ENCODE measurements around the gene SPATA20.

Gene SPATA20

DNA sequence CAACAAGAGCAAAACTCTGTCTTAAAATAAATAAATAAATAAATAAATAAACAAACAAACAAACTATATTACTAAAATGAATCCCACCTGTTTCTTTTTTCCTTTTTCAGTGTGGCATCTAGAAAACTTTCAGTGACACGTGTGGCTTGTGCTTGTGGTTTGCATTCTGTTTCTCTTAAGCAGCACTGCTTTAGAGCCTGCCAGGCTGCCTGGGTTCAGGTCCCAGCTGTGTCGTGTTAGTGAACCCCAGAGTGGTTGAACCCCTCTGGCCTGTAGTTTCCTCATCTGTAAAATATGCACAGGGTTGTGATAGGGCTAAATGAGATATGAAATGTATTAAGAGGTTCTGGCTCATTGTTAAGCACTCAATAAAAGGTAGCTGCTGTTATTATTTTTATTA is 26.5 kb upstream of the SPATA20 start:
- DNase-seq (ENCODE audit: low spot score): no peak

DNA sequence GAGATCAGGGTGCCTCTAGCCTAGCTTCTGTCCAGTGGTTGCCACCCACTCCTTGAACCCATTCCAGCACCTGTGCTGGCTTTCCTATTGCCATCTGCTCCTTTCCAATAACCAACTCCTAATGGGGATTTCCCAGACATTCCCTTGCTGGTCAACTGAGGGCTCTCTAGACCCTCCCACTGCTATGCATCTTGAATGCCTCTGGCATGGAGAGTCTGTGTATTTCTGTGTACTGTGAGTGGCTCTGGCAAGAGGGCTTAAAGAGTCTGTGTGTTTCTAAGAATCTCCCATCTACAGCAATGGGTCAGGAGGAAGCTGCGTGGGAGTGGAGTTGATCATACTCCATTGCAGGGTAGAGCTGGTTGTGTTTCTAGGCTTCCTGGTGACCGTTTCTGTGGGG is 25.5 kb upstream of the SPATA20 start:
- no peak for DNase-seq (ENCODE audit: low spot score)

DNA sequence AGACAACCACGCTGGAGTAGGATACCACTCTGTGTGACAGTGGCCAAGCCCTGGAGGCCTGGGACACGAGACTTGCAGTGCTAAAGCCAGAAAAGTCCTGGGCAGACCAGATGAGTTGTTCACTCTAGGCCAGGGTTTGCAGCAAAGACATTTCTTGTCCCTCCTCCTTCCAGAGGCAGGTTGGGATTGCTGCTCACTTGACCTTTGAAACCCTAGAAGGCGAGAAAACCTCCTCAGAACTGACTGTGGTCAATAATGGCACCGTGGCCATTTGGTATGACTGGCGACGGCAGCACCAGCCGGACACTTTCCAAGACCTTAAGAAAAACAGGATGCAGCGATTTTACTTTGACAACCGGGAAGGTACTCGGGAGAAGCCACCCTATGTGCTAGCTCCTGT is 24.2 kb upstream of the SPATA20 start:
- DNase-seq (ENCODE audit: low spot score): no peak

DNA sequence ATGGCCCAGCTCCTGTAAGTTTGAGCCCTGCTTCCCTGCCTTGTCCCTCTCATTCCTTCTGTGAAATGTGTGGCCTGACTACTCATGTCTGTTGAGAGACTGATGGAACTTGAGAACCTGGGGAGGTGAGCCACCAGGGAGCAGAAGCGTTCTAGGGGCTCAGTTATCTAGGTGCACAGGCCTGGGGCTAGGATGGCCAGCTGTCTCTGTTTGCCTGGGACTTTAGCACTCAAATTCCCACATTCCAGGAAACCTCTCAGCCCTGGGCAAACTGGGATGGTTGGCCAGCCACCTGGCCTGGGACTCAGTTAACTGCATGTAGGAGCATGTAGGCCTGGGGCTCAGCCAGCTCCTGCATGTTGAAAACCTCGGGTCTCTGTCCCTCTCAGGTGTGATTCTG is 23.8 kb upstream of the SPATA20 start:
- DNase-seq (ENCODE audit: low spot score): no peak

GRCh38 chr17:50524838-50525237 is 22.1 kb upstream of the SPATA20 start:
- DNase-seq (ENCODE audit: low spot score): no peak

- no peak for DNase-seq (ENCODE audit: low spot score)
These were observed 19.7 kb upstream of the SPATA20 start for GRCh38 chr17:50527155-50527762.

DNA sequence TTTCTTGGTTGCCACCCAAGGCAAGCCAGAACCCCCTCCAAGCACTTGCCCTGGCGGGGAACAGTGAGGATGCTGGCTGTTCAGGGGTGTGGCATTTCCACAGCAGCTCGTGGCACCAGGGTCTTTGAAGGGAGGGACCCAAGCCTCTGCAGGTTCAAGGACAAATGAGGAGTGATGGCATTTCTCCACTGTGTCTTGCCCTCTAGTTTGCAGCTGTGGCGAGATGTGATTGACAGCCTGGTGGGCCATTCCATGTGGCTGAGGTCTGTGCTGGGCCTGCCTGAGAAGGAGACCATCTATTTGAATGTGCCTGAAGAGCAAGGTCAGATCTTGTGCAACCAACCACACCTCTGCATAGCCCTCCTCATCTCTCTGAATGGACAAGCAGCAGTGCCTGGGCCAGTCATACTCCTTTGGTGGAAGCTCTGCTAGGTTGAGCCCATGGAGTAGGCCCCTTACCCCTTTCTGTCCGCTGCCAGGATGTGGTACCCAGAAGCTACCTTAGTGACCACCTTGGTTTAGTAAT is 19.0 kb upstream of the SPATA20 start:
- DNase-seq (ENCODE audit: low spot score): no peak

GRCh38 chr17:50529849-50530248 is 17.1 kb upstream of the SPATA20 start:
- no peak for DNase-seq (ENCODE audit: low spot score)

DNA sequence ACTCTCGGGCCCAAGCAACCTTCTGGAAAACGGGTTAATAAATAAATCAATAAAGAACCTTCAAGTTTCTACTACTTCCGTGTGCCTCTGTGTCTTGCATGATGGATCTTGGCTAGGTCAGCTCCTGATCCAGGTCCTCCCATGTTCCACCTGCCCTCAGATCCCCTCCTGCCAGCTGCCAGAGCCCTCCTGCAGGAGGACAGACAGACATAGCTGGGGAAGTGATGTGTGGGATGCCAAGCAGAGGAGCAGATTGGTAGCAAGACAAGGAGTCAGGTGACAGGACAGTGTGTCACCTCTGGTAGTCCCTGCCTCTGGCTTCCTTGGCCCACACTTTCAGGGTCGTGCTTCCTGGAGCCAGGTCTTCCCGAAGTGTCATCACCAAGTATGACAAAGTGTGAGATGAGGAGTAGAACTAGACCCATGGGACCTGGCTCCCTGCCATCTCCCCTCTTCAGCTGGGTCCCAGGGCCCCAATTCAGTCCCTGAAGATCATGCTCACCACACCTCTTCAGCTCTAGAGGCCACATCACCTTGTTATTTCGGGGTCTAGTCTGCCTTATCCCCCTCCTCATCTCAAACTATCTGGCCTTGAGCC is 15.4 kb upstream of the SPATA20 start:
- DNase-seq (ENCODE audit: low spot score): no peak

GRCh38 chr17:50532452-50533024 is 14.4 kb upstream of the SPATA20 start, which contains the start of gene EPN3:
Gene EPN3 (plus strand): TSS chr17:50532735. CDS start chr17:50536557, 3,822 bp downstream.
- peak; percentile 76 for DNase-seq (ENCODE audit: low spot score)

- DNase-seq (ENCODE audit: low spot score): no peak
These were observed 13.8 kb upstream of the SPATA20 start for GRCh38 chr17:50533185-50533584.

DNA sequence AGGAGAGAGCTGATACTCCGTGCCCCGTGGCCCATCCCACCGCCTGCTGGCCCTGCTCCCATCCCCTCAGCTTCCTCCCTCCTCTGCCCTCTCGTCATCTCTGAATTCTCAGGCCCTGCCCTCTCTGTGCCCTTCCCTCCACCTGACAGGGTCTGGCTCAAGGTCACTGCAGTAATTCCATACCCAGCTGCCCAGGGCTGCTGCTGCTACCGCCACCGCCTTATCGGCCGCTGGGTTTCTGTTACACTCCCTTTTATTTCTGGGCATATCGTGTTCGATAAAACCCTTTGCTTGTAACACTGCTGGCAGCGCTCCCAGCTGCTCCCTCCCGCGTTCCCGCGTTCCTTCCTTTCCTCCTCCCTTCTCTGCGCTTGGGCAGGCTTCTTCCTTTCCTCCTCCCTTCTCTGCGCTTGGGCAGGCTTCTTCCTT is 13.2 kb upstream of the SPATA20 start:
- DNase-seq (ENCODE audit: low spot score): no peak

- no peak for DNase-seq (ENCODE audit: low spot score)
These were observed 12.6 kb upstream of the SPATA20 start for GRCh38 chr17:50534222-50534978.

GRCh38 chr17:50534979-50535326 is 12.0 kb upstream of the SPATA20 start:
- DNase-seq (ENCODE audit: low spot score): no peak

DNA sequence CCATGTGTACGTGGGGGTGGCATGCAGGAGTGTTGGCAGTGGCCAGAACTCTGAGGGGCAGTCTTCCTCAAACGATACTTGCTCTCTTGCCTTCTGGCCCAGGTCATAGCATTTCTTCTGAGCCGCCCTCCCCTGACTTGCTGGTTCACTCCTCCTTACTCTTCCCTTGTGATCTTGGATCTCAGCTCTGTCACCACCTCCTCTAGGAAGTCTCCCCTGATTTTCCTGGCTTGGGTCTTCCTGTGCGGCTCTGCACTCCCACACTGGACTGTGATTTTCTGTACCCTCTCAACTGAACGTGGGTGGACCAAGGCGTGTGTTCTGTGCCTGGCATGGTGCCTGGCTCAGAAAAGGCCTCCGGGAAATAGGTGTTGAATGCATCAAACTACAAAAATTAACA is 11.6 kb upstream of the SPATA20 start:
- DNase-seq (ENCODE audit: low spot score): no peak

DNA sequence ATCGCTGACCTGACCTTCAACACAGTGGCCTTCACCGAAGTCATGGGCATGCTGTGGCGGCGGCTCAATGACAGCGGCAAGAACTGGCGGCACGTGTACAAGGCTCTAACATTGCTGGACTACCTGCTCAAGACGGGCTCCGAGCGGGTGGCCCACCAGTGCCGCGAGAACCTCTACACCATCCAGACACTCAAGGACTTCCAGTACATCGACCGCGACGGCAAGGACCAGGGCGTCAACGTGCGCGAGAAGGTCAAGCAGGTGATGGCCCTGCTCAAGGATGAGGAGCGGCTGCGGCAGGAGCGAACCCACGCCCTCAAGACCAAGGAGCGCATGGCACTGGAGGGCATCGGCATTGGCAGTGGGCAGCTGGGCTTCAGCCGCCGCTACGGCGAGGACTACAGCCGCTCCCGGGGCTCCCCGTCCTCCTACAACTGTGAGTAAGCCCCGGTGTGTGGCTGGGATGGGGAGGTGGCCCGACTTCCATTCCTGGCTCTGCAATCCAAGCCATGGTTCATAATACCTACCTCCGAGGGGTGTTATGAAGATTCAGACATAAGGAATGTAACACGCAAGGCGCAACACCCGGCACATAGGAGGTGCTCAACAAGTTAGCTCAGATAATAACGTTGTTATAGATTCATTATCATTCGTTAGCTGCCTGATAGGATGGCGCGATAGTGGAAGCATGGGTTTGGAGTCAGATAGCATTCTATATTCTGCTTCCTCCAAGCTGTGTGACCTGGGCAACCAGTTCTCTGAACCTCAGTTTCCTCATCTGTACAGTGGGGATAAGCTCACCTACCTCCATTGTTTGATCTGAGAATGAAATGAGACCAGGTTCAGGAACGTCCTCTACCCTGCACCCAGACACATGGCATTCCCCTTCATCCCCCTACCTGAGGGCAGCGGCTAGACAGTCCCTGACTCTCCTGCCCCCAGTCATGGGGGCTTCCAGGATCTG is 10.0 kb upstream of the SPATA20 start:
- no peak for DNase-seq (ENCODE audit: low spot score)

GRCh38 chr17:50537721-50538548 is 9.0 kb upstream of the SPATA20 start:
- no peak for DNase-seq (ENCODE audit: low spot score)

DNA sequence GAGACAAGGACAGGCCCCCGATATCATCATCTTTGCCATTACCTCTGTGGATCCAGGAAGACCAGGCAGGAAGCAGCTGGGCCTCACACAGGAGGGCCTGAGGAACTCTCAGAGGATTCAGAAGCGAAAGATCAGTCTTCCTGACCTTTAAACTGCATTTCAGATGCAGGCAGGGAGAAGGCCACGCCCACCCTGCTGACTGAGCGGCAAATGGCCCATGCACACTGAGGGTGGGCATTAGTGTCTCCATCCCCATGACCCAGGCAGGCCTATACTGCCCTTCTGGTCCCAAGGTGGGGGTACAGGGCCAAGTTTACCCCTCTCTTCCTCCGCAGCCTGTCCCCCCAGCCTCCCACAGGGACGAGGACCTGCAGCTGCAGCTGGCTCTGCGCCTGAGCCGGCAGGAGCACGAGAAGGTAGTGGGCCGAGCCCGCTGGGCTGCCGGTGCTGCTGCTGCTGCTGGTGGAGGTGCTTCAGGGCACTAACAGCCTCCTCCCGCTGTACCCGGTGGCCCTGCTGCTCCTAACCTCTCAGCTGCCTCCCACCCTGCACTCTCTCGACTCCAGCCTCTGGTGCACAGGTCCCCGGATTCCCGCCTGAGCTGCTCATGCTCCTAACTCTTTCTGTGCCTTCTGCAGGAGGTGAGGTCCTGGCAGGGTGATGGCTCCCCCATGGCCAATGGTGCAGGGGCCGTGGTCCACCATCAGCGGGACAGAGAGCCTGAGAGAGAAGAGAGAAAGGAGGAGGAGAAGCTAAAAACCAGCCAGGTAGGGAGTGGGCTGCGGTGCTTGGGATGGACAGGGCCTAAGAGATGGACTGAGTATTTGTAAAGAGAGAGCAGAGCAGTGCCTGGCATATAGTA is 8.2 kb upstream of the SPATA20 start:
- DNase-seq (ENCODE audit: low spot score): no peak

DNA sequence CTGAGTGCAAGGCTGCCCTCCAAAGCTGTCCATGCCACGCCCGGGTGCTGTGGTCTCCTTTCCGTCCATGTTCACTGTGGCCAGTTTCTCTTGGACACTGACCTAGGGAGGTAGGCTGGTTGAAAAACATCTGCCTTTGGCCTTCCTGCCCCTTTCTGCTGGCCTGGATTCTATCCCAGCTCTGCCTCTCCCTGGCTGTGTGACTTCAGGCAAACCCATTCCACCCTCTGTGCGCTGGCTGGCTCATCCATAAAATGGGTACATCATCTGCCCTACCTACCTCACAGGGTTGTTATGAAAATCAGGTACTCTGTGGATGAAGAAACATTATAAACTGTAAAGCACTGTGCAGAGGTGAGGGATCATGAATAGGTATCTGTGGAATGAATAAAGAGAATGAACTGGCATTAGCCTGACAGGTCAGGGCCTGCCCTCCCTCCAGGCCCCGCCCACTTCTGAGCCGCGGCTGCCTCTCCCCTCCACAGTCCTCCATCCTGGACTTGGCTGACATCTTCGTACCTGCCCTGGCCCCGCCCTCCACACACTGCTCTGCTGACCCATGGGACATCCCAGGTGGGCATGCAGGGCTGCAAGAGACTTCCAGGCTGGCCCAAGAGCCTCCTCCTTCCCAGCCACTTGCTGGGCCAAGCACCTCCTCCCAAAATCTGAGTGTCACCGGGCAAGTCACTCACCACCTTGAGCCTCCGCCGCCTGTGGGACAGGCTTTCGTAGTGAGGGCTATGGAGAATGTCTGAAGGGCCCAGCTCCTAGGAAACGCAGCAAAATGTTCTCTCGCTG is 7.0 kb upstream of the SPATA20 start:
- no peak for DNase-seq (ENCODE audit: low spot score)

All from HuH-7.5 (cell line).